ENCODE results near the gene CYTH4. TPM values are rescaled to one million over a fixed set of nuclear protein-coding genes. Genes with fewer than 3 reads are reported as not detected.

Gene CYTH4
- total RNA-seq, 4 donors from 2014 or later, result 13.2 to 40.3 (median 22.1) TPM

DNA sequence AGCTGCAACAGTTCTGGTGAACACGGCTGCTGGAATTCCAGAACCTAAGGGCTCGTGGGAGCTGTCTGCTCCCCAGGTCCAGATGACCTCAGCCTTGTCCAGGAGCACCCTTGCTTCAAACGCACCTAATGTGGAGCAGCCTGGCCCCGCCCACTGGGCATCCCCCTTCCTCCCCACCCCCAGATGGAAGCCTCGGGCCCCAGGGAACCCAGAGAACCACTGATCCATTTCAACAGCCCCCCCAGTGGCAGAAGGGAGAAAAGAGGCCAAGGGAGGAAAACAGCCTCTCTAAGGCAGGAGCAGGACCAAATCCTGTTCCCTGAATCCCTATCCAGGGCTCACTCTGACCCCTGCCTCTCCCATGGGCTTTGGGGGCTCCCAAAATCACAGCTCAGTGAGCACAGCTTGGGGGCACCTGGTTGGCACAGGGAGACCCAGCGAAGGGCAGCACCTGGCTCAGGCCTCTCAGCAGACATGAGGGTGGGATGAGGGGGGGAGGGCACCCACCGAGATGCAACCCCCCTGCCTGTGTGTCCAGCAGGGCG lies 1.2 kb downstream of the CYTH4 start:
- TF ChIP-seq, protein P1, sequence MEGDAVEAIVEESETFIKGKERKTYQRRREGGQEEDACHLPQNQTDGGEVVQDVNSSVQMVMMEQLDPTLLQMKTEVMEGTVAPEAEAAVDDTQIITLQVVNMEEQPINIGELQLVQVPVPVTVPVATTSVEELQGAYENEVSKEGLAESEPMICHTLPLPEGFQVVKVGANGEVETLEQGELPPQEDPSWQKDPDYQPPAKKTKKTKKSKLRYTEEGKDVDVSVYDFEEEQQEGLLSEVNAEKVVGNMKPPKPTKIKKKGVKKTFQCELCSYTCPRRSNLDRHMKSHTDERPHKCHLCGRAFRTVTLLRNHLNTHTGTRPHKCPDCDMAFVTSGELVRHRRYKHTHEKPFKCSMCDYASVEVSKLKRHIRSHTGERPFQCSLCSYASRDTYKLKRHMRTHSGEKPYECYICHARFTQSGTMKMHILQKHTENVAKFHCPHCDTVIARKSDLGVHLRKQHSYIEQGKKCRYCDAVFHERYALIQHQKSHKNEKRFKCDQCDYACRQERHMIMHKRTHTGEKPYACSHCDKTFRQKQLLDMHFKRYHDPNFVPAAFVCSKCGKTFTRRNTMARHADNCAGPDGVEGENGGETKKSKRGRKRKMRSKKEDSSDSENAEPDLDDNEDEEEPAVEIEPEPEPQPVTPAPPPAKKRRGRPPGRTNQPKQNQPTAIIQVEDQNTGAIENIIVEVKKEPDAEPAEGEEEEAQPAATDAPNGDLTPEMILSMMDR (IDR thresholded peaks at IDR 0.05; ENCODE audit: low read depth), result no peak

DNA sequence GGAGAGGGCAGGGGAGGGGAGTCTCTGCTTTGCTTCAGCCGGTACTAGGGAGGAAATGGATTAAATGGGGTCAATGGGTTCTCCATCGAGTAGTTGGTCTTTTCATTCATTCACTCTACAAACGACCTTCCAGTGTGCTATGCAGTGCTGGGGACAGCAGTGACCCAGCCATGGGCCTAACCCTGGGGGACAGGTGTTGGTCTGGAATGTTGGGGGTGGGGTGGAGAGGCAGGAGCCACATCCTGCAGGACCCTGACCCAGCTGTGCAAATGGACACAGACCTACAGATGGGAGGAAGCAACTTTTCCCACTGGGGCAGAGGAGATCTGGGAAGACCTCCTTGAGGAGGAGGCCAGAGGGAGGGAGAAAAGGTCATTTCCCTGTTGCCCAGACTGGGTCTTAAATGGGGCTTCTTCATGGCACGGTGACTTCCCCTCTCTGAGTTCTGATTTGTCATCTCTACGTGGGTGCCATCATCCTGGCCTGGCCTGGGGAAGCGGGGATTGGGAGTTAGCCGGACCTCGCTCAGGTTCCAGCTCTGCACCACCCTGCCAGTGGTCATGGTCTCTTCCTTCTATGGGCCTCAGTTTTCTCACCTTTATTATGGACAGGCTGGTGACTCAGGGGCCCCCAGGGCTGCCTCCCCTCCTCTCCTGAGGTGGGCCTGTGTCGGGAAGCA lies 2.0 kb downstream of the CYTH4 start:
- TF ChIP-seq, protein P1 (IDR thresholded peaks at IDR 0.05; ENCODE audit: low read depth), result no peak

DNA sequence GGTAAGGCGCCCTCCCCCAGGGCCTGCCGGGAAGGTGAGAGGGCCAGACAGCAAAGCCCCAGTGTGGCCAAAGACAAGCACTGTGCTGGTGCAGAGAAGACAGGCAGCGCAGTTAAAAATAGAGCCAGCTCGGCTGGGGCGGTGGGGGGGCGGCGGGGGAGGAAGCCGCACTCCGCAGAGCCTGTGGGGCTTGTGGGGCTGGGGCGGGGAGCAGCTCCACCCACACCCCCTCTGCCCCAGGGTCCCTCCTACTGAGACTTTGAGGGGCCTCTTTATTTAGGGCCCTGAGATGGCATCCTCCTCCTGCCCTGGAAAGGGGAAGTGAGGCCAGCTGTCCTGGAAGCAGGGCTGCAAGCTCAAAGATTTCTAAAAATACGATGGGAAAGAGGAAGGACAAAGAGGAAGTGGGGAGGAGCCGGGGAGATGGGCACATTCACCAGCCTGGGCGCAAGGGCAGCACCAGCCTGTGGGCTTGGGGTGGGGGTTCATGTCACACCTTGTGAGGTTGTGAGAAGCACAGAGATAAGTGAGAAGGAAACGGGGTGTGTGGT lies 2.6 kb downstream of the CYTH4 start:
- TF ChIP-seq, protein P1 (IDR thresholded peaks at IDR 0.05; ENCODE audit: low read depth), result no peak

DNA sequence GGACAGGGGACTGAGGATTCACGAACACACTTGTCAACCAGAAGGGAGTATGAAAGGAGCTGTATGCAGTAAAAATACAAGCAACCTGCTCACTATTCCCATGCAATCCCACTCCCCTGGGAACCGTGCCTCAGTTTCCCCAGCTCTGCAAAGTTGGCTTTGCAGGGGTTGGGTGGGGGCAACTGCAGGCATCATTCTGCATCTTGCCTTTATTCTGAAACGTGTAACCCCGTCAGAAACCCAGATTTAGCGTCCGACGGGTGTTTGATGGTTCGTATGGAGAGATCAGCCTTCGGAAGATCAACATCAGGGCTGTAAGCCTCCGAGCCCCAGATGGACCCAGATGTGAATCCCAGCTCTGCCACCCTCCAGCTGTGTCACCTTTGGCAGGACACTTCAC lies 3.6 kb downstream of the CYTH4 start:
- TF ChIP-seq, protein P1 (IDR thresholded peaks at IDR 0.05; ENCODE audit: low read depth), result no peak

DNA sequence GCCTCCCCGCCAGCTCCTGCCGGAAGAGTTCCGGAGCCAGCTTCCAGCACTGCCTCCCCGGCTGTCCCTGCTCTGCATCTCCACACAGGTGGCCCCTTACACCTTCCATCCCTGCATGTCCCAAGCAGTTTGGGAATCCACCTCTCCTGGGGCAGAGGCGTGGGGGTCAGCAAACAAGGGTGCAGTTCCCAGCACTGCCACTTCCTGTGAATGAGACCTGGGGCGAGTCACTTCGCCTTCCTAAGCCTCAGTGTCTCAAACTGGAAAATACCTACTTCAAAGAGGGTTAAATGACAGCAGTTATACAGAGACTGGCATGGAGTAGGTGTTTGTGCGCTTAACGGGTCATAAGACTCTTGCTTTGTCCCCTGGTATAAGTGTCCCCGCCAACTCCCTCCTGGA lies 5.2 kb downstream of the CYTH4 start:
- TF ChIP-seq, protein P1 (IDR thresholded peaks at IDR 0.05; ENCODE audit: low read depth), result no peak

DNA sequence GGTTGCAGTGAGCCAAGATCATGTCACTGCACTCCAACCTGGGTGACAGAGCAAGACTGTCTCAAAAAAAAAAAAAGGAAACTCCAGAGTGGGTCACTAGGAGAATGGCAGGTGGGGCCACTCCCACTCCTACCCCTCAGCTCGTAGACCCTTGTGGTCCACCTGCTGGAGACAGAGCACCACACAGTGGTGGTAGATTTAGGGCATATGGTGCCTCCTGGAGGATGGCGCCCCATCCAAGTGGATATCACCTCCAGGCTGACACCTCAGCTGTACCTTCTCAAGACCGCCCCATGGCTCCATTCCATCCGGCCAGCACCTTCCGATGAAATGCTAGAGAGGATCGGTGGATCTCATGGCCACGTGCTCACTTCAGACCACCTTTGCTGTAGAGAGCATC lies 6.2 kb downstream of the CYTH4 start:
- TF ChIP-seq, protein P1 (IDR thresholded peaks at IDR 0.05; ENCODE audit: low read depth), result no peak

DNA sequence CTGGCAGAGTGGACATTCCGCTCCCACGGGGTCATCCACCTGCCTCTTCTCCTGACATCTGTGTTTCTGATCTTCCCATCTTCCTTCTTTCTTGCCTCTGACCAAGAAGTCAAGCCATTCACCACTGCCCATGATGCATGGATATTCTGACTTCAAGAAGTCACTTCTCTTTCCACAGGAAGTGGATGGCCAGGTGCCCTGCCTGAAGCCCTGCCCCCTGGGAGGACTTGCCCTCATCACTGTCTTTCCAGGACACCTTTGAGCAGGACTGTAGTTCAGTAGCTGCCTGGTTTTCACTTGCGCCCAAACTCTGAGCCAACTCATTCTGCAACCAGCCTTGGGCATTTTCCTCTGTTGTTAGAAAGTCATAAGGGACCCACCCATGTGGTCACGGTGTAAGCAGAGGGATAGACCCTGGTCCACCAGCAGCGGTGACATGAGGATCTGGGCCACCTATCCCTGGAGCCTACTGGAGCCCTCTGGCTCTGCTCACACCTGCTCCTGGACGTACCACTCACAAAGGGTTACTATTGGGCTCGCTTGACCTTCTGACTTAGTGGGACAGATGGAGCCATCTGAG lies 6.9 kb downstream of the CYTH4 start:
- TF ChIP-seq, protein P1 (IDR thresholded peaks at IDR 0.05; ENCODE audit: low read depth), result no peak

All from subcutaneous adipose tissue (tissue), 4 donors.